Uterus (tissue), 2 donors: ENCODE data around the gene CTLA4.

Experiments
- CTCF ChIP-seq, 4 experiments: fragments of 200-600 bp in 2 of 4; fragments of 450-650 bp in 2 of 4; sonication (generic) in 2 of 4; IDR thresholded peaks; one replicate each; pipeline ENCODE4 v1.5.1; 2016 to 2019; ENCODE audit warnings: antibody characterized with exemption in 4 of 4, mild to moderate bottlenecking in 2 of 4, moderate library complexity in 1 of 4
- POLR2A ChIP-seq, 2 donors: fragments of 450-650 bp; IDR thresholded peaks; one replicate each; pipeline ENCODE4 v1.6.1; 2016; ENCODE audit warnings: antibody characterized with exemption in 2 of 2, mild to moderate bottlenecking in 1 of 2, moderate library complexity in 1 of 2

GRCh38 chr2:203867561-203868200 lies at the start of gene CTLA4:
- TF ChIP-seq CTCF (IDR thresholded peaks at IDR 0.05) = no peak
- TF ChIP-seq POLR2A (IDR thresholded peaks at IDR 0.05) = no peak
